Heart left ventricle (tissue), 16 donors: ENCODE measurements around the gene CSF3R. TPM values are rescaled to one million over a fixed set of nuclear protein-coding genes. Genes with fewer than 3 reads are reported as not detected.

Experiments
- ATAC-seq, 4 donors: fragments of 200-7000 bp; cut with Tn5 transposase; one replicate each; pipeline ENCODE4 v1.9.1; 2020 to 2022; ENCODE audit warnings: moderate library complexity in 4 of 4, mild to moderate bottlenecking in 3 of 4, moderate number of reproducible peaks in 1 of 4
- DNase-seq, 5 donors: peaks; one replicate each; pipeline ENCODE4 v3.0.0-alpha.2; 2020
- H3K27ac ChIP-seq, 12 donors: fragments of 200-600 bp; sonication (generic) in 4 of 12; one replicate each; pipeline versions ENCODE4 v1.5.0 to v1.8.0; 2016 to 2022; ENCODE audit warnings: mild to moderate bottlenecking in 2 of 12
- H3K27me3 ChIP-seq, 9 donors: fragments of 200-600 bp; sonication (generic) in 2 of 9; one replicate each; pipeline versions ENCODE4 v1.5.1 to v1.8.0; 2016 to 2022; ENCODE audit warnings: mild to moderate bottlenecking in 3 of 9
- H3K36me3 ChIP-seq, 9 donors: fragments of 200-600 bp; sonication (generic) in 2 of 9; one replicate each; pipeline versions ENCODE4 v1.5.0 to v1.8.0; 2018 to 2022; ENCODE audit warnings: mild to moderate bottlenecking in 2 of 9
- H3K4me1 ChIP-seq, 12 donors: fragments of 200-600 bp; sonication (generic) in 4 of 12; one replicate each; pipeline versions ENCODE4 v1.5.0 to v1.8.0; 2016 to 2022; ENCODE audit warnings: mild to moderate bottlenecking in 3 of 12
- H3K4me3 ChIP-seq, 12 donors: fragments of 200-600 bp; sonication (generic) in 4 of 12; one replicate each; pipeline versions ENCODE4 v1.5.0 to v1.8.0; 2017 to 2022; ENCODE audit warnings: mild to moderate bottlenecking in 9 of 12, moderate library complexity in 4 of 12
- H3K9me3 ChIP-seq, 12 donors: fragments of 200-600 bp; sonication (generic) in 4 of 12; one replicate each; pipeline versions ENCODE4 v1.5.0 to v1.8.0; 2016 to 2022; ENCODE audit warnings: mild to moderate bottlenecking in 1 of 12
- POLR2A ChIP-seq, 2 donors: fragments of 450-650 bp; IDR thresholded peaks; one replicate each; pipeline ENCODE4 v1.6.1; 2017; ENCODE audit warnings: antibody characterized with exemption in 2 of 2, mild to moderate bottlenecking in 2 of 2, moderate library complexity in 2 of 2
- WGBS, 4 donors: extraction: QIAGEN DNeasy Blood & Tissue Kit in 2 of 4; methylation state at CpG; one replicate each; pipeline versions ENCODE4 v1.1.5 to v1.1.7; 2013 to 2018; 5-methylcytosine and 5-hydroxymethylcytosine counted together
- intact Hi-C, 10 donors: fragments of 100-400 bp; cut with DNase I; formaldehyde crosslinking; loops; one replicate each; pipeline versions ENCODE4 v1.11.1 to v1.14.2; 2022
- polyA plus RNA-seq, 2 donors: library from polyadenylated mRNA; stranded (reverse); fragments of 200-250 nt; gene quantifications; one replicate each; pipeline ENCODE4 v1.2.3, GENCODE V29; 2013
- total RNA-seq, 9 donors: library from RNA; depleted of rRNA in 2 of 9; stranded (reverse); fragments of >200 nt in 2 of 9; fragmentation: NEBNext Ultra II Directional in 3 of 9; extraction: Animal tissue kit (Norgen Biotek cat#: 25700) in 3 of 9; gene quantifications; one replicate each; pipeline versions ENCODE4 v1.1.0 to v1.2.4, GENCODE V29; 2016 to 2023
- TF ChIP-seq, protein P1 (sequence below), 12 donors: fragments of 200-600 bp; sonication (generic) in 4 of 12; IDR thresholded peaks; one replicate each; pipeline versions ENCODE4 v1.5.0 to v1.8.0; 2018 to 2022; ENCODE audit warnings: antibody characterized with exemption in 12 of 12, mild to moderate bottlenecking in 5 of 12
- donor health status: ischemic (EF 13 %, LVEDD 7.1; RV severe dilation, severe dysfunction).
- donor health status: healthy with polysubstance abuse.
- donor health status: DM: no; HTN: yes; CAD: no.
- donor health status: DM: no; HTN: no; CAD: no.
- donor health status: ischemic (EF 25% LVEDD 6.9; RV normal size, moderate dysfunction).
- donor health status: ischemic (EF 25% LVEDD 5.7; RV mildly dilated, moderate dysfunction).
- donor health status: healthy.
- donor health status: DM: yes; HTN: yes; CAD: no.
- donor health status: ischemic (EF 35%, LVEDD 5.7; RV mildly dilated, moderate dysfunction).
- donor health status: nonischemic (EF 11% LVEDD 7.7; RV severe dilation, severe dysfunction).
- donor health status: DM: yes; HTN: yes; CAD: no.
- donor health status: PGD.
- donor health status: ischemic (EF 29% LVEDD 5.4; RV normal size, mild dysfunction).
- donor health status: nonischemic (EF 23%, LVEDD 6.1; RV moderate dilation, normal function).

CSF3R gene
- total and polyA plus RNA-seq, 11 donors: 1.5 to 22.7 (median 4.1) TPM

DNA sequence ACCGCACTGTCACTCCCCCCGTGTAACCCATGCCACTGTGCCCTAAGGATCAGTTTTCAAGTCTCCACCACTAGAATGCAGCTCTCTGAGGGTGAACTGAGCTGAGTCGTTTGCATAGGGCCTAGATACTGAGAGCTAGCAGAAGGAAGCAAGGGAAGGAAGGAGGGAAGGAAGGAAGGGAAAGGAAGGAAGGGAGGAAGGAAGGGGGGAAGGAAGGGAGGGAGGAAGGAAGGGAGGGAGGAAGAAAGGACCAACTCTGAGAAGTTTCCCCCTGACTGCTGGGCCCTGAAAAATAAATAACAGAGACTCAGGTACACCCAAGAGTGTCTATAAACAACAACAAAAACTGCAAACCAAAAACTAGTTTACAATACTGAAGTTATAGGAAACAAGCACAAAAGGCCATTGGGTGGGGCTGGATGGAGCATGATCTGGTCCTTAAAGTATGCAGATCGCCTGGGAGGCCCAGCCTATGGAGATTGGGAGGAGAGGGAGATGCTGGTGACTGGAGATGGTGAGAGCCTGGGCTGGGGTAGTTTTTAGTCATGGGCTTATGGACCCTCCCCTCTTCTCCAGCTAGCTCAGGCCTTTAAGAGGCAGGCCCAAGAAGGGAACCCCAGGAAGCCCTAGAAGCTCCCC is 16.9 kb downstream of the CSF3R start:
- intact Hi-C loops: no loop called here
- H3K9me3 ChIP-seq: no peaks in the 10 kb centered on the region

DNA sequence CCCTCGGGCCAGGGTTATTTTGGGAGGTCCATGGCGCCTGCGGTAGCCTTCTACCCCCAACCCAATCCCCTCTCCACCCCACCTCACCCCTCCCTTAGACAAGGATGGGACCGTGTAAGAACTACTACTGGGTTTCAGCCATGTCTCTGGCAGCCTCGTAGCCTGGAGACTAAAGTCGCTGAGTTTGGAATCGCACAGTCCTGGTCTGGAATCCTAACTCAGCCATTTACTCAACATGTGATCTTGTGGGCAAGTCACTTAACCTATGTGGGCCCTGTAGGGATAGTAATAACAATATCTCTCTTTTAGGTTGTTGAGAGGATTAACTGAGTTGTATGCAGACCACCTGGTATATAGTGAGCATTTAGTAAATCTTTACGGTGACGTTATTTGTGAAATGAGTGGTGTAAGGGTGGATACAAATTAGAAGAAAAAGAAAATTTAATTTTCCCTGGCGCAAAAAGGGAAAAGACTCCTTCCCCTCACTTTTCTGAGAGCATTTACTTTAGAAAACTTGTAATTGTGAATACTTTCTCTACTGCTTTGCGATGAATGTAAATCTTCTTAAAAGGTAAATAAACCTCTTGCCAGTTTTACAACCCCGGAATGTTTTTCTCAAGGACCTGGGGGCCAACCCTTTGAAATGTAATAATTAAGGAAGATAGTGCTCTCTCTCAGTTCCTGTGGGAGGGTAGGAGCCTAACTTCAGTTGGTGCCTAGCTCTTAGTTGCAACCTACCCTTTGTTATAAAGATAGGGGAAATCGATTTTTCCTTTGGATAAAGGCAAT is 17.9 kb downstream of the CSF3R start:
- Histone ChIP-seq H3K4me1 (peaks cover 4 to 24% (median 16%) of the 10 kb centered on the region in 12 donors), H3K27me3 (no peaks in the 10 kb centered on the region), H3K9me3 (no peaks in the 10 kb centered on the region), H3K4me3 (peak overlapping the region; percentile 63 to 100 (median 90)), H3K36me3 (peaks cover 0 to 29% (median 22%) of the 10 kb centered on the region in 9 donors), H3K27ac (peak overlapping the region; percentile 51 to 95 (median 88))
- TF ChIP-seq, protein P1, sequence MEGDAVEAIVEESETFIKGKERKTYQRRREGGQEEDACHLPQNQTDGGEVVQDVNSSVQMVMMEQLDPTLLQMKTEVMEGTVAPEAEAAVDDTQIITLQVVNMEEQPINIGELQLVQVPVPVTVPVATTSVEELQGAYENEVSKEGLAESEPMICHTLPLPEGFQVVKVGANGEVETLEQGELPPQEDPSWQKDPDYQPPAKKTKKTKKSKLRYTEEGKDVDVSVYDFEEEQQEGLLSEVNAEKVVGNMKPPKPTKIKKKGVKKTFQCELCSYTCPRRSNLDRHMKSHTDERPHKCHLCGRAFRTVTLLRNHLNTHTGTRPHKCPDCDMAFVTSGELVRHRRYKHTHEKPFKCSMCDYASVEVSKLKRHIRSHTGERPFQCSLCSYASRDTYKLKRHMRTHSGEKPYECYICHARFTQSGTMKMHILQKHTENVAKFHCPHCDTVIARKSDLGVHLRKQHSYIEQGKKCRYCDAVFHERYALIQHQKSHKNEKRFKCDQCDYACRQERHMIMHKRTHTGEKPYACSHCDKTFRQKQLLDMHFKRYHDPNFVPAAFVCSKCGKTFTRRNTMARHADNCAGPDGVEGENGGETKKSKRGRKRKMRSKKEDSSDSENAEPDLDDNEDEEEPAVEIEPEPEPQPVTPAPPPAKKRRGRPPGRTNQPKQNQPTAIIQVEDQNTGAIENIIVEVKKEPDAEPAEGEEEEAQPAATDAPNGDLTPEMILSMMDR (IDR thresholded peaks at IDR 0.05): no peak
- TF ChIP-seq POLR2A (IDR thresholded peaks at IDR 0.05): no peak
- 36 to 45% (median 37%) methylated on average over 13 of the region's 13 CpGs for WGBS, 4 donors
- DNase-seq (no peak), ATAC-seq (peak; percentile 41 to 65 (median 59))
- intact Hi-C loops: loop anchor here in 1 of 10 donors (1.0 kb wide), 1 partner anchor 14 kb away; the partner anchor contains the start of gene OSCP1

More for the DNA sequence above, 16.9 kb downstream of the CSF3R start:
- Histone ChIP-seq H3K36me3 (peaks cover 0 to 18% (median 12%) of the 10 kb centered on the region in 9 donors), H3K27ac (no peak overlapping the region), H3K4me1 (peaks cover 4 to 24% (median 16%) of the 10 kb centered on the region in 12 donors), H3K4me3 (no peak overlapping the region), H3K27me3 (no peaks in the 10 kb centered on the region)
- ATAC-seq (no peak), DNase-seq (peak in 1 of 5 donors; percentile 53)
- WGBS, 4 donors: 53 to 66% (median 59%) methylated on average over 4 of the region's 4 CpGs
- no peak for TF ChIP-seq POLR2A (IDR thresholded peaks at IDR 0.05)
- TF ChIP-seq, protein P1 (IDR thresholded peaks at IDR 0.05): no peak

DNA sequence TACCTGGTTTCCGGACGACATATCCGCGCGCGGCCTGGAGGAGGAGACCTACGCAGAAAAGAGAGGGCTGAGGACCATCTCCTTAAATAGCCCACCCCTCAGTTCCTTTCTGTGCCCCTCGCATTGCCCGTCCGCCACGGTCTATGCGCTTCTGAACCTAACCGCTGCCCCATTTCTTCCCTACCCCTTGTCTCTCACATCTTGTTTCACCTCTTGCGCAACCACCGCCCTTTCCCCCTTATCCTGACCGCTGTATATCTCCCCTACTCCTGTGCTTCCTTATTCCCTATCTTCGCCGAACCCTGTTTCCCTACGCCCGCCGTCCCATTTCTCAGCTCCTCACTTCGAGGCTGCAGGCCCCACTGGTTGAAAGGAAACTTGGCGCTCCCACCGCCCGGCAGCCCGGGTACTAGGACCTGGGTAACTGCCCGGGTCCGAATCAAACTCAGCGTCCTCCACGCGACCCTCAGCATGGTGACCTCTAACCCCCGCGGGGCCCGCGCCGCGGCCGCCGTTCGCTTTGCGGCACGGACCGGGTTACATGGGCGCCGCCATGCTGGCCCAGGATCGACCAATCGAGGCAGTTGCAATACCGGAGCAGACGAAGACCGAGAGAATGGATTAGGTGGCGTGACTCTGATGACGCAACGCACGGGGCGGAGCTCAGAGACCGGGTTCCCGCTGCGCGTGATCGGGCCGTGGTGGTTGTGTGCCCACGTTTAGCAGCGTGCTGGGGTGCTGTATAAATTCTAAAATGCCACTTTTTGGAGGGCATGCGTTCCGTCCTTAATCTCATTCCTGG is 18.7 kb downstream of the CSF3R start, which contains the start of gene MRPS15:
Gene MRPS15, minus strand, starts transcription at position 582 of the 802 bp plus-strand sequence. Its CDS starts 109 bp downstream, at position 473.
- H3K9me3 ChIP-seq: no peaks in the 10 kb centered on the region
- TF ChIP-seq POLR2A (IDR thresholded peaks at IDR 0.05): peak in 1 of 2 donors; percentile 67
- TF ChIP-seq, protein P1 (IDR thresholded peaks at IDR 0.05): no peak
- peaks cover 0 to 37% (median 29%) of the 10 kb centered on the region in 9 donors for H3K36me3 ChIP-seq
- intact Hi-C loops: loop anchor here in 1 of 10 donors (1.0 kb wide), 1 partner anchor 14 kb away; the partner anchor contains the start of gene OSCP1
- ATAC-seq: peak; percentile 96 to 98 (median 97)
- H3K4me1 ChIP-seq: peaks cover 4 to 25% (median 16%) of the 10 kb centered on the region in 12 donors
- H3K27me3 ChIP-seq: no peaks in the 10 kb centered on the region
- peak within 1 kb of the TSS; percentile 51 to 95 (median 88) for H3K27ac ChIP-seq
- 0% methylated on average over 45 to 65 of the region's 65 CpGs for WGBS, 4 donors
- H3K4me3 ChIP-seq: peak within 1 kb of the TSS; percentile 63 to 100 (median 90)
- DNase-seq: peak; percentile 95 to 97 (median 96)
